ENCODE measurements around the gene KCTD18. TPM values are rescaled to one million over a fixed set of nuclear protein-coding genes. Genes with fewer than 3 reads are reported as not detected.

The KCTD18 gene
- total RNA-seq, 1 donor = 24.9 TPM

DNA sequence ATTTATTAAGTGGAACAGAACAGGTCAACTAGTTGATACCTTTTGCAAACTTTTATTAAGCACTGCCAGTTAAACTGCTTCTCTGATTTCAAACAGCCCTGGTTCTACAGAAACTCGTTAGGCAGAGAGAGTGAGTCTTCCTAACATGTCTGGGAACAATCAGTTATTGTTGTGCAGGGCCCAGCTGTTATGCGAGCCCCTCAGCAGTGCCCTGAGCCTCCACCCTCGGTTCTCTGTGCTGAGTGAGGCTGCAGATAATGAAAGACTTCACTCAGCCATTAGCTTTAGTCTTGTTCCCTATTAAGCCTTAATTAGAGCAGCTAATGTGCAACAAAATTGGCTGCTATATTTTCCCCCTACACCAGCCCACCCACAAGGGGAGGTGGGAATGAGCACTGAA, 39.6 kb downstream of the KCTD18 start:
- no peak for DNase-seq (ENCODE audit: low read depth)
- no peak for TF ChIP-seq CTCF (IDR thresholded peaks at IDR 0.05; ENCODE audit: insufficient read depth, low read length)
- no peak overlapping the region for H3K4me3 ChIP-seq (ENCODE audit: low read depth, low read length)

DNA sequence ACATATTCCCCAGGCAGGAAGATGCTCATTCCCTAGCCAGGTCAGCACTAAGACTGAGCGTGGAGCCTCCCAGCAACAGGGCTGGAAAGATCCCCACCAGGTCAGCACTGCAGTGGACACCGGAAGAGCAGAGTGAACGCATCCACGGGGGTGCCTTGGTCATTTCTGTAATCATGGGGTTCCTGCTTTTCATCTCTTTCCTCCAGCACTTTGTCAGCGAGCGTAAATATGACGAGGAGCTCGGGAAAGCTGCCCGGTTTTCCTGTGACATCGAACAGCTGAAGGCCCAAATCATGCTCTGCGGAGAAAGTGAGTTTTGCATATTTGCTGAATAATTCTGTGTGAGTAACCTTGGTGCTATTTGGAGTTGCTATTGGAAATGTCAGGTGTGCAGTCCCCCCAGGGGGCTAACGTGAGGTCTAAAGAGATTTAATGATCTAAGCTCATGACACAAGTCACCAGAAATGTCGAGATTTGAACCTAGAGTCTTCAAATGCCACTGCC, 40.1 kb downstream of the KCTD18 start:
- no peak for DNase-seq (ENCODE audit: low read depth)
- no peak for TF ChIP-seq CTCF (IDR thresholded peaks at IDR 0.05; ENCODE audit: insufficient read depth, low read length)
- no peak overlapping the region for H3K4me3 ChIP-seq (ENCODE audit: low read depth, low read length)

DNA sequence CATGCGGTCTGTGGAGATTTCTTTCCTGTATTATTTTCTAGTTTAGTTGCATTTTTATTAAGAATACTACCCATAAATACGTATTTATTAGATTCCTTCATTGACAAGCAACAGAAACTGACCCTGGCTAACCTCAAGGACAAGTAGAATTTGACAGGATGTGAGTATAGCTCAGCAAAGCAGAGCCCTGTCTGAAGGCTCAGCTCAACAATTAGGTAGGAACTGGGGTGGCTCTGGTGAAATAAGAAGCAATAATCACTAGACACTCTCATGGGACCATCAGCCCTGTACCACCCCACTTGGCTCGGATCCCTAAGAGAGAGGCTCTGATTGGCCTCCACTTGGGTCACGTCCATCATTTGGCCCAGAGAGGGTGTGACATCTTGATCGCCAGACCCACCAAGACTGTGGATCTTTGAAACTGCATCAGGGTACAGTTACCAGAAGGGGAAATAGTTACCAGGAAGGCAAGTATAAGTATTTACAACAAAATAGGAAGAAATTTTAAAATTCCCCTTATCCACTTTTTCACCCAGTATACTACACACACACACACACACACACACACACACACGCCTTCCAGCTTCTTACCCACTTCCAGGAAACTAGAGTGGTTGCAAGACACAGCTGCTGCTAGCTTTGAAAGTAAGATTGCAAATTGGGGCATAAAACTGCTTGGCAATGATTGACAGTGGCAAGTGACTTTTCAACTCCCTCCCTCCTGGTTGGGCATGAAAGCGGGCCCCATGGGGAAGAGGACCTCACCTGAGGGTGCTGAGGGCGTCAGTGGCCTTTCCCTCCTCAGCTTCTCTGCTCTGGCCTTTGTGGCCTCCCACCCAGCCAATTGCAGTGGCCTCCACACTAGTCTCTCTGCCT, 41.8 kb downstream of the KCTD18 start:
- no peak overlapping the region for H3K4me3 ChIP-seq (ENCODE audit: low read depth, low read length)
- no peak for DNase-seq (ENCODE audit: low read depth)
- no peak for TF ChIP-seq CTCF (IDR thresholded peaks at IDR 0.05; ENCODE audit: insufficient read depth, low read length)

- H3K4me3 ChIP-seq (ENCODE audit: low read depth, low read length) = peak overlapping the region; percentile 14
- no peak for TF ChIP-seq CTCF (IDR thresholded peaks at IDR 0.05; ENCODE audit: insufficient read depth, low read length)
- DNase-seq (ENCODE audit: low read depth) = peak; percentile 87
Observed at GRCh38 chr2:200466425-200467418, 43.1 kb downstream of the KCTD18 start.

GRCh38 chr2:200463452-200463851, 46.4 kb downstream of the KCTD18 start:
- no peak for TF ChIP-seq CTCF (IDR thresholded peaks at IDR 0.05; ENCODE audit: insufficient read depth, low read length)
- no peak overlapping the region for H3K4me3 ChIP-seq (ENCODE audit: low read depth, low read length)
- no peak for DNase-seq (ENCODE audit: low read depth)

DNA sequence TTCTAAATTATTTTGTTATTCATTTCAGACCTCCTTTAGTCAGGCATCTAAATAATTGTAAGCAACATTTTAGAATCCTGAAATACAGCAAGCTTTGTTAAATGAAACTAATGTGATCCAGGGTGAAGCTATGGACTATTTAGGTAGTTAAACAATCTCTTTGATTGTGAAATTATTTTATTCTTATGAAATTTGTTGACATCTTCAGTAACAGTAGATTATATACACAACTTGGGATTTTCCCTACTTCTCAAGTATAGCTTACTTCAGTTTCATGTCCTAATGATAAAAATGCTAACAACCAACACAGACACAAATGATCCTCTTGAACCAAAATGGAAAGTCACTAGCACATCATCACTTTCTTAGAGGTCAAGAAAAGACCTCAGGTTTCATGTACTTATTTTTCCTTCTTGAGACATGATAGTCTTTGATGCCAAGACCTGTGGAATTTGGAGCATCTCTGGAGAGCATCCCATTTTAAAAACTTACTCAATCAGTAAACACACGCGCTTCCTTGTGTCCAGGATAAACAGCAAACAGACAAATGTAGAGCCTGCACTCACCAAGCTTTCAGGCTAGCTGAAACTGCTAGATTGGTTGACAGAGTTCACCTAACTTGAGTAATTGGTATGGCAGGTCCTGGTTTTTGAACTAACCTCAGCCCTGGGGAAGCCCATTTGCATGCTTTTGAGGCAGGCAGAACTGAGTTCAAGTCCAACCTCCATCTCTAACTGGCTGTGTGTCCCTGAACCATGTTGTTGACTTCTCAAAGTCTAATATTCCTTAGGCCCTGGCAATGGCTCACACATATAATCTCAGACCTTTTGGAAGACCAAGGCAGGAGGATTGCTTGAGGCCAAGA, 47.8 kb downstream of the KCTD18 start:
- no peak for TF ChIP-seq CTCF (IDR thresholded peaks at IDR 0.05; ENCODE audit: insufficient read depth, low read length)
- no peak for DNase-seq (ENCODE audit: low read depth)
- no peak overlapping the region for H3K4me3 ChIP-seq (ENCODE audit: low read depth, low read length)
